HepG2 (cell line): Measurements from ENCODE around the gene TCEANC. TPM values are rescaled to one million over a fixed set of nuclear protein-coding genes. Genes with fewer than 3 reads are reported as not detected.

Experiments used
- ATAC-seq: fragments of 200-7000 bp; cut with Tn5 transposase; 3 replicates; pipeline ENCODE4 v1.9.1; 2020; ENCODE audit warnings: mild to moderate bottlenecking, moderate library complexity
- BruUV-seq: library from RNA; stranded (reverse); fragments of 400-500 nt; replicated peaks from 2 replicates; lab custom pipeline; 2021; lab: Mats Ljungman, UMichigan
- CTCF ChIA-PET: fragments of 300-600 bp; formaldehyde crosslinking; extraction: SDS; loops from one replicate; lab custom pipeline; 2021; ENCODE audit warnings: low total read pairs, inconsistent platforms, low intra/inter-chr PET ratio; lab: Yijun Ruan, JAX
- POLR2A ChIA-PET: fragments of 350-600 bp; sonication (Branson Sonifier 250); formaldehyde crosslinking; loops from one replicate; lab custom pipeline; 2020; ENCODE audit warnings: antibody characterized with exemption, inconsistent platforms; lab: Yijun Ruan, JAX
- DNase-seq: peaks from one replicate; pipeline ENCODE4 v3.0.0-alpha.2; 2015; ENCODE audit warnings: low spot score
- FAIRE-seq: peaks from 3 replicates; lab custom pipeline; 2011; peaks lifted over from hg19 to GRCh38; lab: Jason Lieb, UNC
- H2AFZ ChIP-seq: one replicate; pipeline ENCODE4 v1.6.1; 2011; ENCODE audit warnings: low read length, inconsistent platforms
- H3K27ac ChIP-seq: fragments of 300-600 bp; 3 replicates; pipeline ENCODE4 v1.8.0; 2011; ENCODE audit warnings: mixed run types, mild to moderate bottlenecking, mixed read lengths, low read length, inconsistent platforms; ENCODE audit not compliant: insufficient read depth; ENCODE audit errors: extremely low read length
- H3K27me3 ChIP-seq, 2 experiments: fragments of 200-600 bp in 1 of 2; 2 replicates in 1 of 2; 3 replicates in 1 of 2; pipeline versions ENCODE4 v1.6.0 to v1.8.0; 2011; ENCODE audit warnings: low read length in 2 of 2, mild to moderate bottlenecking in 2 of 2, moderate library complexity in 2 of 2, inconsistent platforms in 1 of 2; ENCODE audit not compliant: insufficient read depth in 2 of 2, control insufficient read depth in 1 of 2
- H3K36me3 ChIP-seq, 2 experiments: fragments of 200-600 bp in 1 of 2; replicated peaks in 1 of 2; 2 replicates in 1 of 2; 3 replicates in 1 of 2; pipeline versions ENCODE4 v1.5.1 to v1.8.0; 2011; ENCODE audit warnings: low read length in 2 of 2, inconsistent platforms in 1 of 2; ENCODE audit not compliant: insufficient read depth in 2 of 2, control insufficient read depth in 1 of 2
- H3K4me1 ChIP-seq: 2 replicates; pipeline ENCODE4 v1.5.1; 2012; ENCODE audit warnings: low read length, inconsistent platforms; ENCODE audit not compliant: insufficient read depth
- H3K4me2 ChIP-seq: 2 replicates; pipeline ENCODE4 v1.6.0; 2011; ENCODE audit warnings: low read depth, low read length, inconsistent platforms
- H3K4me3 ChIP-seq, 3 experiments: fragments of 200-600 bp in 1 of 3; sonication (generic), shearing (Covaris generic) in 1 of 3; replicated peaks in 1 of 3; 2 replicates each; pipeline ENCODE4 v1.5.1; 2011 to 2016; ENCODE audit warnings: low read length in 3 of 3, inconsistent platforms in 2 of 3, low read depth in 2 of 3, mild to moderate bottlenecking in 2 of 3, control low read depth in 1 of 3, mixed read lengths in 1 of 3; ENCODE audit not compliant: insufficient read depth in 1 of 3
- H3K79me2 ChIP-seq: one replicate; pipeline ENCODE4 v1.6.1; 2011; ENCODE audit warnings: low read length, inconsistent platforms; ENCODE audit not compliant: insufficient read depth
- H3K9ac ChIP-seq: 2 replicates; pipeline ENCODE4 v1.6.0; 2011; ENCODE audit warnings: mild to moderate bottlenecking, low read depth, low read length, inconsistent platforms; ENCODE audit not compliant: insufficient read depth
- H3K9me3 ChIP-seq: 2 replicates; pipeline ENCODE4 v1.5.1; 2012; ENCODE audit warnings: mild to moderate bottlenecking, low read length
- H4K20me1 ChIP-seq: 2 replicates; pipeline ENCODE4 v1.6.0; 2011; ENCODE audit warnings: inconsistent platforms, mild to moderate bottlenecking, low read length, moderate library complexity; ENCODE audit not compliant: insufficient read depth
- ATF3 ChIP-seq: sonication (generic); formaldehyde crosslinking; IDR thresholded peaks from 2 replicates; pipeline ENCODE4 v1.4.0; 2020; ENCODE audit warnings: missing genetic modification reagents
- ATM ChIP-seq: fragments of 450-650 bp; IDR thresholded peaks from 2 replicates; pipeline ENCODE4 v1.7.1; 2017; ENCODE audit warnings: mild to moderate bottlenecking, borderline replicate concordance
- CENPX ChIP-seq: sonication (generic); formaldehyde crosslinking; IDR thresholded peaks from 2 replicates; pipeline ENCODE4 v1.9.0; 2021; ENCODE audit warnings: mild to moderate bottlenecking, missing genetic modification reagents, moderate library complexity
- ELF4 ChIP-seq: sonication (generic); formaldehyde crosslinking; IDR thresholded peaks from 2 replicates; pipeline ENCODE4 v1.5.0; 2020; ENCODE audit warnings: missing genetic modification reagents, mild to moderate bottlenecking, moderate library complexity, borderline replicate concordance
- KLF15 ChIP-seq: sonication (generic); formaldehyde crosslinking; IDR thresholded peaks from 2 replicates; pipeline ENCODE4 v1.8.1; 2023; ENCODE audit warnings: borderline replicate concordance, mild to moderate bottlenecking, inconsistent platforms, missing genetic modification reagents, mixed read lengths
- POLR2AphosphoS2 ChIP-seq: IDR thresholded peaks from 2 replicates; pipeline ENCODE4 v1.6.1; 2011; ENCODE audit warnings: low read depth, low read length, improper control_type of control experiment
- SIX1 ChIP-seq: sonication (generic); formaldehyde crosslinking; IDR thresholded peaks from 2 replicates; pipeline ENCODE4 v1.4.0; 2020; ENCODE audit warnings: missing genetic modification reagents, borderline replicate concordance
- SMAD3 ChIP-seq: sonication (generic); formaldehyde crosslinking; IDR thresholded peaks from 2 replicates; pipeline ENCODE4 v1.4.0; 2020; ENCODE audit warnings: missing genetic modification reagents
- SNAPC2 ChIP-seq: sonication (generic); formaldehyde crosslinking; IDR thresholded peaks from 2 replicates; pipeline ENCODE4 v1.8.1; 2022; ENCODE audit warnings: mild to moderate bottlenecking, missing genetic modification reagents
- SP4 ChIP-seq: sonication (generic); formaldehyde crosslinking; IDR thresholded peaks from 2 replicates; pipeline ENCODE4 v1.8.1; 2023; ENCODE audit warnings: mild to moderate bottlenecking, missing genetic modification reagents
- ZNF451 ChIP-seq: sonication (generic); formaldehyde crosslinking; IDR thresholded peaks from 2 replicates; pipeline ENCODE4 v1.5.0; 2020; ENCODE audit warnings: mild to moderate bottlenecking, missing genetic modification reagents
- WGBS: methylation state at CpG from one replicate; pipeline ENCODE4 v1.1.6; 2017; ENCODE audit warnings: low lambda C conversion rate; 5-methylcytosine and 5-hydroxymethylcytosine counted together
- in situ Hi-C: cut with HindIII; loops from 2 replicates; pipeline ENCODE4 v1.10.0; 2017; ENCODE audit warnings: low pct_unique_long_range_greater_than_20kb; ENCODE audit not compliant: extremely low pct_ligation_motif_present
- intact Hi-C: fragments of 100-400 bp; cut with micrococcal nuclease; formaldehyde crosslinking; loops from one replicate; pipeline ENCODE4 v1.10.0; 2022; ENCODE audit not compliant: unreplicated experiment
- polyA plus RNA-seq, 8 experiments: library from polyadenylated mRNA; depleted of rRNA in 3 of 8; stranded (reverse) in 7 of 8; unstranded in 1 of 8; fragments of >200 nt; fragmentation: Illumina TruSeq in 4 of 8; extraction: Trizol in 4 of 8; gene quantifications; 2 replicates each; pipeline versions ENCODE4 v1.2.1 to v1.2.3, GENCODE V29; 2011 to 2016; ENCODE audit warnings: low read depth in 4 of 8, missing spikeins in 1 of 8, mixed read lengths in 1 of 8; ENCODE audit not compliant: insufficient read depth in 1 of 8
- total RNA-seq, 5 experiments: library from RNA; depleted of rRNA; stranded (reverse); fragments of >200 nt; fragmentation: Illumina TruSeq; extraction: Trizol; gene quantifications; 2 replicates each; pipeline ENCODE4 v1.2.3, GENCODE V29; 2016; ENCODE audit warnings: low read depth in 1 of 5

Gene TCEANC
- total and polyA plus RNA-seq, 2 of the 13 experiments (the other 11 are each of a cell fraction or from before 2014, with no cell fraction given): 0.51 to 0.97 TPM

DNA sequence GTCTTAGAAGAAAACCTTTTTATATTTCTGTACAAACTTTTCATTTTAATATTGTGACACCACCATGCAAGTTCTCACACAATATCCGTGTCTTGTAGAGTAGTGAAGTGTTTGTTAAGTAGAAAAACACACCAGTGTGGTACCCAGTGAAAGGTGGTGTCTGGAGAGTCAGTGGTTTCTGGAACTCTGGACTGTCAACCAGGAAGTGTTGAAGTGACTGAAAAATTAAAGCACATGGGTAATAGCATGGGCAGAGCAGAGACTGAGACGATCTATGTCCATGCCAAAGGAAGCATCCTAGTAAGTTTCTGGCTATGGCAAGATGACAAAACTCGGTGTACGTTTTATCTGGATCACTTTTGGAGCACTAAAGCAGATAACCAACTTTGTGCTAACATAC lies 58.2 kb downstream of the TCEANC start:
- H3K36me3 ChIP-seq: peaks cover 0 to 2% of the 10 kb centered on the region in 2 experiments; a peak in 1 of 5 replicates

More for the DNA sequence above, 58.2 kb downstream of the TCEANC start:
- H3K4me2 ChIP-seq: no peak overlapping the region
- no peaks in the 10 kb centered on the region for H4K20me1 ChIP-seq
- WGBS: 100% methylated on average over 4 of the region's 4 CpGs
- no peak for DNase-seq
- H3K4me1 ChIP-seq: no peaks in the 10 kb centered on the region
- in situ Hi-C loops (no loop called here), intact Hi-C loops (no loop called here)
- no peak overlapping the region for H3K9ac ChIP-seq
- ChIA-PET POLR2A (no interaction called here), CTCF (no interaction called here)
- no peaks in the 10 kb centered on the region for H3K27me3 ChIP-seq
- no peaks in the 10 kb centered on the region for H3K79me2 ChIP-seq
- no TSS peak for BruUV-seq
- no peak overlapping the region for H3K4me3 ChIP-seq
- H2AFZ ChIP-seq: no peak overlapping the region
- no peak for ATAC-seq
- H3K27ac ChIP-seq: no peak overlapping the region
- no peak for TF ChIP-seq CENPX (CRISPR knock-in tag)
- no peak for TF ChIP-seq SP4 (CRISPR knock-in tag)
- TF ChIP-seq SNAPC2 (CRISPR knock-in tag): no peak
- TF ChIP-seq ZNF451: no peak
- TF ChIP-seq ELF4 (CRISPR knock-in tag): no peak
- no peak for TF ChIP-seq KLF15 (CRISPR knock-in tag)
- TF ChIP-seq SIX1 (CRISPR knock-in tag): no peak
- TF ChIP-seq ATM: no peak
- TF ChIP-seq ATF3 (CRISPR knock-in tag): no peak
- TF ChIP-seq SMAD3: no peak
- TF ChIP-seq POLR2AphosphoS2: no peak
- no peak for FAIRE-seq
- H3K9me3 ChIP-seq: no peaks in the 10 kb centered on the region

Other genes with a start within 250 kb of the TCEANC start
- not detected in 2 replicates for gene EGFL6, start 83.5 kb upstream of the TCEANC start, total RNA-seq (2016; rRNA removed; fragmentation: Illumina TruSeq; extraction: Trizol)
- gene EGFL6, start 83.5 kb upstream of the TCEANC start, polyA plus RNA-seq (2011; rRNA removed): not detected in 2 replicates
- 23.1 and 31.2 TPM in 2 replicates for gene RAB9A, start 36.0 kb downstream of the TCEANC start, total RNA-seq (2016; rRNA removed; fragmentation: Illumina TruSeq; extraction: Trizol)
- 8.6 and 10.5 TPM in 2 replicates for gene RAB9A, start 36.0 kb downstream of the TCEANC start, polyA plus RNA-seq (2011; rRNA removed)
- gene TRAPPC2, start 81.5 kb downstream of the TCEANC start, total RNA-seq (2016; rRNA removed; fragmentation: Illumina TruSeq; extraction: Trizol): 8.1 and 9.2 TPM in 2 replicates
- 4.4 and 4.7 TPM in 2 replicates for gene TRAPPC2, start 81.5 kb downstream of the TCEANC start, polyA plus RNA-seq (2011; rRNA removed)
- 14.3 and 16.4 TPM in 2 replicates for gene OFD1, start 81.6 kb downstream of the TCEANC start, total RNA-seq (2016; rRNA removed; fragmentation: Illumina TruSeq; extraction: Trizol)
- gene OFD1, start 81.6 kb downstream of the TCEANC start, polyA plus RNA-seq (2011; rRNA removed): 14.7 and 14.9 TPM in 2 replicates
- not detected in 2 replicates for gene GPM6B, start 164.0 kb downstream of the TCEANC start, total RNA-seq (2016; rRNA removed; fragmentation: Illumina TruSeq; extraction: Trizol)
- gene GPM6B, start 164.0 kb downstream of the TCEANC start, polyA plus RNA-seq (2011; rRNA removed): not detected in 2 replicates